RWPE2 (cell line): ENCODE measurements around the gene DNAH14.
"Not testable (repeated sequence)": the region's sequence is repeated elsewhere in the genome, so short reads cannot be mapped to it uniquely, and the experiment has no call there.

Source experiments
- ATAC-seq: fragments of 200-7000 bp; cut with Tn5 transposase; 3 replicates; pipeline ENCODE4 v1.9.1; 2021; ENCODE audit warnings: low read depth
- DNase-seq: peaks from one replicate; pipeline ENCODE4 v3.0.0-alpha.2; 2020; ENCODE audit warnings: low spot score
- H3K27ac ChIP-seq: fragments of 450-650 bp; 2 replicates; pipeline ENCODE4 v1.5.1; 2017; ENCODE audit warnings: mild to moderate bottlenecking; ENCODE audit not compliant: poor library complexity, severe bottlenecking
- H3K27me3 ChIP-seq: fragments of 250-450 bp; sonication (Bioruptor Pico); 2 replicates; pipeline ENCODE4 v1.5.1; 2021; ENCODE audit warnings: mild to moderate bottlenecking, moderate library complexity; ENCODE audit not compliant: insufficient read depth, poor library complexity, severe bottlenecking
- H3K36me3 ChIP-seq: fragments of 250-450 bp; sonication (Bioruptor Pico); 2 replicates; pipeline ENCODE4 v1.5.1; 2020; ENCODE audit warnings: low read depth, mild to moderate bottlenecking, moderate library complexity
- H3K4me1 ChIP-seq: fragments of 250-450 bp; sonication (Bioruptor Pico); 2 replicates; pipeline ENCODE4 v1.5.1; 2021; ENCODE audit warnings: mild to moderate bottlenecking, moderate library complexity; ENCODE audit not compliant: insufficient read depth, poor library complexity, severe bottlenecking
- H3K4me3 ChIP-seq: fragments of 250-450 bp; sonication (Bioruptor Pico); 2 replicates; pipeline ENCODE4 v1.5.1; 2021; ENCODE audit warnings: mild to moderate bottlenecking, moderate library complexity; ENCODE audit not compliant: severe bottlenecking
- H3K9me3 ChIP-seq: fragments of 250-450 bp; sonication (Bioruptor Pico); 2 replicates; pipeline ENCODE4 v1.5.1; 2021; ENCODE audit warnings: mild to moderate bottlenecking, moderate library complexity; ENCODE audit not compliant: severe bottlenecking
- CTCF ChIP-seq: fragments of 450-650 bp; IDR thresholded peaks from one replicate; pipeline ENCODE4 v1.5.1; 2017; ENCODE audit warnings: mild to moderate bottlenecking, moderate library complexity; ENCODE audit not compliant: poor library complexity, severe bottlenecking

The DNAH14 gene

GRCh38 chr1:224980181-224980580, 50.7 kb downstream of the DNAH14 start:
- no peak for DNase-seq
- no peaks in the 10 kb centered on the region for H3K27me3 ChIP-seq

GRCh38 chr1:224981922-224982354, 52.5 kb downstream of the DNAH14 start:
- H3K4me1 ChIP-seq, H3K27me3 ChIP-seq, ATAC-seq, H3K27ac ChIP-seq, H3K4me3 ChIP-seq, H3K9me3 ChIP-seq, H3K36me3 ChIP-seq, DNase-seq: not testable (repeated sequence)

More at GRCh38 chr1:224980181-224980580, 50.7 kb downstream of the DNAH14 start:
- no peak for ATAC-seq
- Histone ChIP-seq H3K27ac (no peak overlapping the region), H3K9me3 (no peaks in the 10 kb centered on the region), H3K4me3 (no peak overlapping the region), H3K4me1 (no peaks in the 10 kb centered on the region), H3K36me3 (no peaks in the 10 kb centered on the region)
- no peak for TF ChIP-seq CTCF

GRCh38 chr1:224988042-224988441, 58.6 kb downstream of the DNAH14 start:
- no peak for DNase-seq
- no peak for ATAC-seq
- Histone ChIP-seq H3K27me3 (no peaks in the 10 kb centered on the region), H3K9me3 (no peaks in the 10 kb centered on the region), H3K36me3 (no peaks in the 10 kb centered on the region), H3K4me3 (no peak overlapping the region), H3K27ac (no peak overlapping the region), H3K4me1 (no peaks in the 10 kb centered on the region)
- TF ChIP-seq CTCF = no peak

- TF ChIP-seq CTCF = no peak
- H3K9me3 ChIP-seq = no peaks in the 10 kb centered on the region
- no peaks in the 10 kb centered on the region for H3K36me3 ChIP-seq
- no peaks in the 10 kb centered on the region for H3K4me1 ChIP-seq
- H3K27ac ChIP-seq = no peak overlapping the region
- DNase-seq (no peak), ATAC-seq (no peak)
- H3K4me3 ChIP-seq = no peak overlapping the region
- H3K27me3 ChIP-seq = no peaks in the 10 kb centered on the region
Measured at GRCh38 chr1:224989615-224990014, 60.1 kb downstream of the DNAH14 start.

GRCh38 chr1:224991550-224991949, 62.1 kb downstream of the DNAH14 start:
- not testable (repeated sequence) for H3K4me3 ChIP-seq, H3K9me3 ChIP-seq, H3K4me1 ChIP-seq, ATAC-seq, H3K27ac ChIP-seq, DNase-seq, H3K27me3 ChIP-seq, H3K36me3 ChIP-seq

GRCh38 chr1:224995602-224996001, 66.1 kb downstream of the DNAH14 start:
- no peak for TF ChIP-seq CTCF
- ATAC-seq (no peak), DNase-seq (no peak)
- Histone ChIP-seq H3K4me3 (no peak overlapping the region), H3K27me3 (no peaks in the 10 kb centered on the region), H3K9me3 (no peaks in the 10 kb centered on the region), H3K36me3 (no peaks in the 10 kb centered on the region), H3K27ac (no peak overlapping the region), H3K4me1 (no peaks in the 10 kb centered on the region)
